Measurements from ENCODE around the gene GABARAPL2.
A peak's percentile ranks its signal among the peaks of the same experiment; 100 is the strongest.
"Not testable (repeated sequence)": the region's sequence is repeated elsewhere in the genome, so short reads cannot be mapped to it uniquely, and the experiment has no call there.

GABARAPL2 gene, protein sequence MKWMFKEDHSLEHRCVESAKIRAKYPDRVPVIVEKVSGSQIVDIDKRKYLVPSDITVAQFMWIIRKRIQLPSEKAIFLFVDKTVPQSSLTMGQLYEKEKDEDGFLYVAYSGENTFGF

DNA sequence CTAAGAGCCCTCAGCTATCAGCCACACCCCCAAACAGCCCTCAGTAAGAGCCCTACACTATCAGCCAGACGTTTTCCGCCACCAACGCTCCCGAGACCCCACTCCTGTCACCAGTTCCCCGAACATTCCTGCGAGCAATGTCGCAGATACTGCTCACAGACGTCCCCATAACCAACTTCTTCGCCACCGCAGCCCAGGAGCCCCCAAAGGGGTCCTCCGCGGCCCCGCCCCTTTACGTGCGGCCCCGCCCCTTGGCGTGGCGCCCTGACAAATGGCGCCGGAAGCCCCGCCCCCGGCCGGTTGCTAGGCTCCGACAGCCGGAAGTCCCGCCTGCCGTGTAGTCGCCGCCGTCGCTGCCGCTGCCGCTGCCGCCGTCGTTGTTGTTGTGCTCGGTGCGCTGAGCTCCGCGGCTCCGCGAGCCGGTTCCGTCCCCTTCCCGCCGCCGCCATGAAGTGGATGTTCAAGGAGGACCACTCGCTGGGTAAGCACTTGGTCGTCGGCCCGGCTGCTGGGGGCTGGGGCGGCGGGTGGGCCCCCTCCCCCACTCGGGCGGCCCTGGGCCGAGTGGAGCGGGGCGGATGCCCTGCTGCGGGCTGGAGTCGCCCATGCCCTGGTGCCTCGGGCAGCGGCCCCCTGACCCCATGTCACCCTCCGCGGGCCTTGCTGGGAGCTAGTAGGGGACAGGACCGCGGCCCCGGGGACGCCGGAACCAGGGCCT lies at the start of gene GABARAPL2:
GABARAPL2 (plus strand) TSS at position 340 of the 718 bp plus-strand sequence; CDS start at position 448, 108 bp downstream.
- DNase-seq: peak; percentile 77

DNA sequence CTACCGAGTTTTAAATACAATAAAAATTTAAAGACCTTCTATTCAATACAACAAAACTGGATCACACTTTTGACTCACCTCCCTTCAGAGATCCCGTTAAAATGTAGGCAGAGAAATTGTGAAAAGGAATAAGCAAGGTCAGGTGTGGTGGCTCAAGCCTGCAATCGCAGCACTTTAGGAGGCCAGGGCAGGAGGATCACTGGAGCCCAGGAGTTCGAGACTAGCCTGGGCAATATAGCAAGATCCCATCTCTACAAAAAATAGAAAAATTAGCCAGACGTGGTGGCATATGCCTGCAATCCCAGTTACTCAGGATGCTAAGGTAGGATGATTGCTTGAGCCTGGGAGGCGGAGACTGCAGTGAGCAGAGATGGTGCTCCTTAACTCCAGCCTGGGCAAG lies 47.0 kb upstream of the GABARAPL2 start:
- DNase-seq: no peak

DNA sequence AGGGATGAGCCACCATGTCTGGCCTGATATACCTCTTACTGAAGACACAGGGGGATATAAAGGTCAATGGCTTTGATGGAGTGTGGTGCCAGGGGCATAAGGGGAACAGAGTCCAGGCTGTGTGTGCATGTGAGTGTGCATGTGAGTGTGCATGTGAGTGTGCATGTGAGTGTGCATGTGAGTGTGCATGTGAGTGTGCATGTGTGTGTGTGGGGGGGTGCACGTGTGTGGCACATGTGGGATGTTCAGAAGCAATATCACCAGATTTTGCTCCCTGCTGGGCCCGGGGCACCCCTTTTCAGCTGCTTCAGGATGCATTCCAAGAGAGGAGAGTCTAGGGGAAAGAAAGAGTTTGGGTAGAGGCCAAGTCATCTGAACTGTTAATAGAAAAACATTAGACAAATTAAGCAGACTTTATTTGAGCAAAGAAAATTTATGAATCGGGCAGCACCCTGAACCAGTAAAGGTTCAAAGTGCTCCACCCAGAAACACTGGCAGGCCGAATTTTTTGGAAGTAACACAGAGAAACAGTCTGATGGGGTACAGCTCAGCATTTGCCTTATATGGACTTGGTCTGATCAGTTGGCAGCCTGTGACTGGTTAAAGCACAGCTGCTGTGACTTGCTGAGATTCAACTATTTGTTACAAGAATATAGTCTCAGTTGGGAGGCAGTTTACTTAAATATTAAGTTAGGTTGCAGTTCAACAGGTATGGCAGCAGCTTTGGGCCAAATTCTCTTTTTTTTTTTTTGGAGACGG lies 40.0 kb upstream of the GABARAPL2 start:
- no peak for DNase-seq

DNA sequence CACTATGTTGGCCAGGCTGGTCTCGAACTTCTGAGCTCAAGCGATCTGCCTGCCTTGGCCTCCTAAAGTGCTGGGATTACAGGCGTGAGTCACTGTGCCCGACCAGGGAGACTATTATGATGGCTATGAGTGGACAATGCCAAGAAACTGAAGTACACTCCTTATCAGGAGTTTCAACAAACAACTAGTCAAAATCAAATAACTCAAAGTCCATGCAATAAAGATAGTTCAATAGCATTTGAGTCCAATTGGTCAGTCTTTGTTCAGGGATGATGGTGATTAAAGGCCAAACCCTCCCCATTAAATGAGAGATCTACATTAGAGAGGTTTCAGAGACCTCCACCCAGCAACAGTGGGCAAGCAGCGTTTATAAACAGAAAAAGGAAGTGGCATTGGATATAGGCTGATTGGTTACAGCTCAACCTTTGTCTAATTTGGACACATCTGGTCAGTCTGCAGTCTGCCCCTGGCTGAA lies 38.3 kb upstream of the GABARAPL2 start:
- no peak for DNase-seq

DNA sequence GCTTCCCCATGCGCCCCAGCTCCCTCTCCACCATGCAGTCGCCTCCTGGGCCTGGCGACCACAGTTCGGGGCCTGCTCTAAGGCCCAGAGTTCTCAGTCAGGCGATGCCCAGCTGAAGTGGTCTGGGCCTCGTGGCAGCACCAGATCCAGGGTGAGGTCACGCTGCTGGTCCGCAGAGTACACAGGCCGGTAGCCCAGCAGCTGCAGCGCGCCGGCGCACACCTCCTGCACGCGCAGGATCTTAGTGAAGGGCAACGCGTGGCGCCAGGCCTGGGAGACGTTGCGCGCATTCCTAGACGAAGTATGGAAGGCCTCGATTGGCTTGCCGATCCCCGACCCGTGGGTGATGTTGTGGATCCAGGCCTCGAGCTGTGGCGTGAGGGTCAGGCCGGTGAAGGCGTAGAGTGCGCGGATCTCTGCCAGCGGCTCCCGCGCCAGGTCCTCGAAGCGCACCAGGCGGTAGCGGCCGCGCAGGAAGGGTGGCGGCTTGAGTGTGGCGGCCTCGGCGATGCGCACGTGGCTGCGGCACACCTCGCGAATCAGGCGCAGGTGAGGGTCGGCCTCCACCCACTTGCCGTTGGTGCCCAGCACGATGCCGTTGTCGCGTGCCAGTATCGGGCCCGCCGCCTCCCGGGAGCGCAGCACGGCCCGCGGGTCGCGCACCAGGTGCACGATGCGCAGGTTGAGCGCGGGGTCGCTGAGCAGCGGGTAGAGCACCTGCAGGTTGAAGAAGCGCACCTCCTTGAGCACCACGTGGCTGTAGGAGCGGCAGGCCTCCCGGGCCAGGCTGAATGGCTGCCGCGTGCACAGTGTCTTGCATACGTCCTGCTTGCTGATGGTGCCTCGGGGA lies 36.9 kb upstream of the GABARAPL2 start:
- no peak for DNase-seq

DNA sequence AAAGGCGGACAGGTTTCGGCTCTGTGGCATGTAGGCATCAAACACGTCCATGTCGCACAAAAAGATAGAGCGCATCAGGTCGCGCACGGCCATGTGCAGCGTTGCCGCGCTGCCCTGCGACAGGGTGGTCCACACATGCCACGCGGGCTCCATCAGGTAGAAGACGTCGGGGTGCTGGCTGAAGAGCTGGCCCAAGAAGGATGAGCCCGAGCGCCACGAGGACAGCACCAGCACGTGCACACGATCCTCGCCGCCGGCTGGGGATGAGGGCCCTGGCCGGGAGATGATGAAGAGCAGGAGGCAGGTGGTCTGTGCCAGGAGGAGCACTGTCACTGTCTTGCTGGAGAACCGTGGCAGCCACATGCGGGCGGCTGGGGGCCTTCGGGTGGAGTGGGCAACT lies 36.2 kb upstream of the GABARAPL2 start:
- DNase-seq: no peak

DNA sequence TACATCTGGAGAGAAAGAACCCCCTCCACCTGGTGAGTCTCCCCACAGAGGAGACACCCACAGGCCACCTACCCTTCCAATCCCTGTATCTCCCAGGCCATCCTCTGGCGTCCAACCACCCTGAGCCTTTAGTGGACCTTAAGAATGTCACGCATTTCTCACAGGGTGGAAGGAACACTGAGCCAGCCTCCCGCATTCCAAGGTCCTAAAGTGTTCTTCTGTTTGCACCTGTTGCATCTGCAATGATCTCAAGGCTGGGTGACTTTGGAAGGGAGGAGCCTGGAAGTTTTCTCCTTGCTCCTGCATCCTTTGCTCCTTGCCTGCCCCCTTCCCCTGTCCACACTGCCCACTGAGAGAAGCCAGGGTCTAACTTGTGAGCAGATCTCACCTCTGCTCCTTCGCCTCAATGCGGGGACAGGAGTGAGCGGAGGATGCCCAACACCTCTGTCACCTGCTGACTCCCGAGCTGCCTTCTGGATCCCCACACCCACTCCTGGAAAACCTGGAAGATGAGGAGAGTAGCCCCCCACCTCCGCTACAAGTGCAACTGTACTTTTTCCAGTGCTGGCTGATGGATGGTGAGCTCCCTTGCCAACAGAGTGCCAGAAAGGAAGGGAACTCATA lies 33.9 kb upstream of the GABARAPL2 start:
- no peak for DNase-seq

DNA sequence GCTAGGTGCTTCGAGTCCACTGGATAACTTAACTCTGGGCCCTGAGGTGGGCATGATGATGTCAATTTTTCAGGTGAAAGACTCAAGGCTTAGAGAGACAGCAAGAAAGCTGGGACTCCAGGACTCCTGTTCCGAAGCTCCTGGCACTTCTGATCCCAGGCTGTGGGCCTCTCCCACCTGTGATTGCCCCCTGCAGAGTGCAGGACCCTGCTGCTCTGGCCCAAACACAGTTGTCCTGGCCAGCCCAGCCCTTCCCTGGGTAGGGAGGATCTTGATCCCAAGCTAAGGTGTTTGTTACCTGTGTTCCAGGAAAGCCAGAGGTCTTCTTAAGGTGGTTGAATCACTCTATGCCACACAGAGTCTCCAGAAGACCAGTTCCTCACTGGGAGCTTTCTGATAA lies 33.4 kb upstream of the GABARAPL2 start:
- no peak for DNase-seq

DNA sequence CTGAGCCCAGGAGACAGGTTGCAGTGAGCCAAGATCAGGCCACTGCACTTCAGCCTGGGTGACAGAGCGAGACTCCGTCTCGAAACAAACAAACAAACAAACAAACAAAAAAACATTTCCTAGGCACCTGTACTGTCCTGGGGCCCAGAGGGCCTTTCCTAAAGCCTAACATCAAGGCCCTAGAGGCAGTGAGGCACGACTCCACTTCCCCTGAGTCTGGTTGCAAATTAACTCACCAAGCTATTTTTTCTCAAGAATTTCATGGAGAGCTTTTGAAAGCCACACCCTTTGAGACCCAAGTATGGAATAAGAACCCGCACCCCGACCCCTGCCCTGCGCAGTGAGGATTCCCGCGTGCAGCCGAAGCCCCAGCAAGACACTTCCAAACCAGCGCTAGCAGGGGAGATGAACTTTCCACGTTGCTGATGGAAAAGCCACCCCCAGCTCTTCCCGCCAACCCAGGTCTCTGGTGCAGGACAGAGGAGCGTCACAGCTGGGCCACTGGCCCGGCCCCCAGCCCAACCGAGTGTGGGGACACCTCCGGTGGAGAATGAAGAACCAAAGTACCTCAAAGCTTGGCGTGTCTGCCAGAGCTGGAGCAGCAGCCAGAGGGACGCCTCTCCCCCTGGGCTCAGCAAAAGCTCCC lies 31.5 kb upstream of the GABARAPL2 start:
- no peak for DNase-seq

DNA sequence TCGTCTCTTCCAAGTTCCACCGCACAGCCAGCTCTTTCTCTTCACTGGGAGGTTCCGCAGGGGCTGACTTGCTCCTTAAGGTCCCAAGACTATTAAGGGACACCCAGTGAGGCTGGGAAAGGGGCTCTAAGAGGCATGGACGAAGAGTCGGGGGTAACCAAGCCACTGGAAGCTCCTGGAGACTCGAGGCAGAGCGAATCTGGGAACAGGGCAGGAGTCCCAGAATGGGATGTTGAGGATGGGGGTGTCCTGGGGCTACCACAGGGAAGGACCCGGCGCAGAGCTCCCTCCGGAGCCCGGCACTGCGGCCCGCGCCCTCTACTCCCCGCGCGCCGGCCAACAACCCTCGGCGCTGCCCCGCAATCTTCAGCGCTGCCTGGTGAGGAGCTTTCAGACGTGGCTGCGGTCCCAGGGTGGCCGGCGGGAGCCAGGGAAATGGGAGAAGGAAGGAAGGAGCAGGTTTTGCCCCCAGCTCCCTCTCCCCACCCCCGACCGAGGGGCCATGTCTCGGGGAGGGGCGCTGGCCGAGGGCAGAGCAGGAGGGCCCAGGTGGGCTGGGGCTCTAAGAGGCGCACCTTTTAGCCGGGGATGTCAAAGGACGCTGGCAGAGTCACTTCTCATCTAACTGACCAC lies 30.9 kb upstream of the GABARAPL2 start:
- DNase-seq: no peak

DNA sequence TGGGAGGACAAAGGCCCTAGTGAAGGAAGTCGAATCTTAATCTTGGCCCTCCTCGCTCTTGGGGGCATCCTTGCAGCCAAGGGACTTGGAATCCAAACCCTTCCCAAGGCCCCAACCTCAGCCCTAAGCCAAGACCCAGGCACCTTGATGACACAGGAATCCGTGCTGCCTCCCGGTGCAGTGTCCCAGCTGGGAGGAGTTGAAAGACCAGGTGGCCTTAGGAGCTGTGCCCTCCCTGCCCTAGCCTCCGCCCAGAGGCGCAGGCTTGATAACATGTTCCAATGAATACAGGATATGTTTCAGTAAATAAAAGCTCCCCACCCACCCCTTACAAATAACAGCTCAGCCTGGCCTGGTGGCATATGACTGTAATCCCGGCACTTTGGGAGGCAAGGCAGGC lies 30.3 kb upstream of the GABARAPL2 start, which contains the start of gene CHST5:
CHST5 (minus strand) TSS at position 208 of the 400 bp plus-strand sequence. CDS start 5,724 bp downstream, outside the sequence.
- DNase-seq: no peak

DNA sequence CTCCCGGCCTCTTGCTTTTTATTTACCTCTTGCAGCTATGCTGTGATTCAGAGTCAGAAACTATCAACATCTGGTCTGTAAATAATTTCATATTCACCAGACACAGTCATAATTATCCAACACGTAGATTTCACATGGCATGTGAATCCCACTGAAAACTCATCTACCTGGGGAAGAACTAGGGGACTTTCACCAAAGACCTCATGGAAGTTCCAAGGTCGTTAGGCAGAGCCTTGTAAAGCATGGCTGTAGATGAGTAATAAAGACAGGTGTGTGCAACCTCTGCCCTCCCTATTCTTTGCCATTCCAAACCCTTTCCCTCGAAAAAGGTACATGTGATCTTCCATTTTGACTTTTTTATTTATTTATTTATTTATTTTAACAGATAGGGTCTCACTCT lies 28.4 kb upstream of the GABARAPL2 start:
- DNase-seq: no peak

DNA sequence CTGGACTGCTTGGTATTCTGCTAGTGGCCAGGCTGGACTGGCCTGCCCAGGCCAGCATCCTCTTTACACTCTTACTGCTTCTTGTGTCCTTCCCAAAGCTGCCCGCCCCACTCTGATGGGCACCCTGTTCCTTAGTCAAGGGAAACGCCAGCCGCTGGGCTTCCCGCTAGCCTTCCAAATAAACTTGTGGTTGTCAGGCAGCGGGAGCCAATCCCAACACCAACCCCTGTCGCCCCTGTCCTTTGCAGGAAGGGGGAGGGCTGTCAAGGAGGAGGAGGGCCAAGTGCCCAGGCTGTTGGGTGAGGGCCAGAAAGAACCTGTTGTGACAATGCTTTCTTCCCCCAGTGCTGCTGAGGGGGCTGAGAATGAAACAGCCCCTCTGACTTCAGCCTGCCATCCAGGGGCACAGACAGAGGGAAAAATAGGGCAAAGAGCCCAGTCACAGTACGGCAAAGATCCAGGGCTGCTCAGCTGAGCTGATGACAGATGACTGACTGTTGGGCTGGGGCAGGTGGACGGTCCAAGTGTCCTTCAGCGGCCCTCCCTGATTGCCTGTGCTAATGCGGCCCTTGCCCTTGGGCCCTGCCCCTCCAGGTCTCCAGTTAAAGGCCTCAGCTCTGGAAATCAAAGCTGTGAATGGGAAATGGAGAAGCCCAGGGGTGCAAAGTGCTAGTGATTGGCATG lies 27.2 kb upstream of the GABARAPL2 start:
- not testable (repeated sequence) for DNase-seq

DNA sequence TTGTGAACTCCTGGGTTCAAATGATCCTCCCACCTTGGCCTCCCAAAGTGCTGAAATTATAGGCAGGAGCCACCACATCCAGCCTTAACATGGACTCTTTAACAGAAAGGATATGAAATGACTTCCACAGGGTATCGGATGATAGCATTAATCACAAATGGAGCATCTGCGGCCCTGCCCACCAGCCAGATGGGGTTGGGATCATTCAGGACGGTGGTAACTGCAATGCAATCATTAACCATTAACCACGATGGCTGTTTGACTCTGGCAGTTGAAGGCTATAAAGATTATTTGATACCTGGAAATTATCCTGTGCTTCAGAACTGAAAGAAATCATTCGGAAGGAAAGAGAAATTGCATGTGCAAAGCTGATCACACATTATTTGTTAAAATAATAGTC lies 24.9 kb upstream of the GABARAPL2 start:
- no peak for DNase-seq

DNA sequence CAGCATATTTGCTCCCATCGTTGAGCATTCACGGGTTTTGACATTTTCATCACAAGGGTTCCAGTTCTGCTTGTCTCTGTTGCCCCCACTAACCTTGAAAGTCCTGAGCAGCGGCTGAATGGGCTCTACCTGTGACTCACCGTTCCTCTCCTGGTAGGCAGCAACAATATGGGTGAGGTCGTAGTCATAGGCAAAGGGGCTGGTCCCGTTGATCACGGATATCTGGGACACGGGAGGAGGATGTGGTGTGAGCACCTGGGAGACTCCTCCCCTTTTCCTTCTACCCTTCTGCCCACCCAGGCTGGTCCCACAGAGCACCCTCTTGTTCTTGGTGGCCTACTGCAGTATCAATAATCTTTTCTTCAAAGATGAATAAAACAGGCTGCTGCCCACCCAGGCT lies 23.7 kb upstream of the GABARAPL2 start:
- not testable (repeated sequence) for DNase-seq

DNA sequence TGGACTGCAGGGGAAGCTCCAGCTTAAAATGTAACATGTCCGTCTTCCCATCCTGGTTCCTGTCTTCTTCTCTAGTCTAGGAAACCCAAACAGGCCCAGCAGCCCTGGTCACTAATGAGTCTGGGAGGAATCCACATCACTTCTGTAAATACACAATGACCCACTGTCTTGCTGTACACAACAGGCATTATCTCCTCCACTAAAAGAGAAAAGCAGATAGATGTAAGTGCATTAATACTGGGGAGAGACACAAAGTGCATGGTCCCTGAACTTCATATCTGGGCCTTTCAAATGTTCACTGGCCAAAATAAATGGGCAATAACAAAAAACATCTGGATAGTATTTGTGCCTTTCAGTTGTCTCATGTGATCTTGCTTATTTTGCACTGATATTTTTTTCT lies 20.3 kb upstream of the GABARAPL2 start:
- not testable (repeated sequence) for DNase-seq

DNA sequence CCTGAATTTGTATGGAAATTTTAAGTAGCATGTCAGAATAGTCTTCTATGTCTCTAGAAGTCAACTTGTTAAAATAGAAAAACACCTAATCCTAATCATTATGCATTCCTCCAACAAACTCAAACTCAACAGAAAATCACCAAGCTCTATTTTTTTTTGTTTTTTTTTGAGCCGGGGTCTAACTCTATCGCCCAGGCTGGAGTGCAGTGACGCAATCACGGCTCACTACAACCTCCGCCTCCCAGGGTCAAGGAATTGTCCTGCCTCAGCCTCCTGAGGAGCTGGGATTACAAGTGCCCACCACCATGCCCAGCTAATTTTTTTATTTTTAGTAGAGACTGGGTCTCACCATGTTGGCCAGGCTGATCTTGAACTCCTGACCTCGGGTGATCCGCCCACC lies 19.9 kb upstream of the GABARAPL2 start:
- no peak for DNase-seq

DNA sequence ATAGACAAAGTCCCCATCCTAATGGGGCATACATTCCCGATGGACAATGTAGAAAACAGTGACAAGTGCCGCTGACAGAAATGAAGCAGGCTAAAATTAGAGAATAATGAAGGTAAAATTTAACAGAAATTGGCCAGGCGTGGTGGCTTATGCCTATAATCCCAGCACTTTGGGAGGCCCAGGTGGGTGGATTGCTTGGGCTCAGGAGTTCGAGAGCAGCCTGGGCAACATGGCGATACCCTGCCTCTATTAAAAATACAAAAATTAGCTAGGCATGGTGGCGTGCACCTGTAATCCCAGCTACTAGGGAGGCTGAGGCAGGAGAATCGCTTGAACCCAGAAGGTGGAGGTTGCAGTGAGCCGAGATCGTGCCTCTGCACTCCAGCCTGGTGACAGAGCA lies 17.7 kb upstream of the GABARAPL2 start:
- DNase-seq: not testable (repeated sequence)

DNA sequence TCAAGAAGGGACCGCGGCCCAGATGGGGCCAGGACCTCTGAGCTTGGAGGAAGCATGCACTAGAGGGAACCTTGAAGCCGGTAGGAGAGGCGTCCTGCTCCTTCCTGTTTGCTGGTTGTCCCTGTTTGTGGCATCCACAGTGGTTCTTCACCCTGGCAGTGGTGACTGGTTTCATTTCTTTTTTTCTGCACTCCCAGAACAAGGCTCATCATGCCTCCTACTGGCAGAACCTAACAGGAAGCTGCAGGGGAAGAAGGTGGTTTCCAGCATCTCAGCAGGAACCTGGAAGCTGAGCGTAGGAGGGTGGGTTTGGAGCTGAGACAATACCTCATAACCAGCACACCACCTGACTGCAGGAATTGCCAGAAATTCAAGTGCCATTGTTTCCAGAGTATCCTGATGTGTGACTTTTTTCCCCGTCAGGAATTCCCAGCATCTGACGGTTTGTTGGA lies 15.9 kb upstream of the GABARAPL2 start:
- peak; percentile 70 for DNase-seq

DNA sequence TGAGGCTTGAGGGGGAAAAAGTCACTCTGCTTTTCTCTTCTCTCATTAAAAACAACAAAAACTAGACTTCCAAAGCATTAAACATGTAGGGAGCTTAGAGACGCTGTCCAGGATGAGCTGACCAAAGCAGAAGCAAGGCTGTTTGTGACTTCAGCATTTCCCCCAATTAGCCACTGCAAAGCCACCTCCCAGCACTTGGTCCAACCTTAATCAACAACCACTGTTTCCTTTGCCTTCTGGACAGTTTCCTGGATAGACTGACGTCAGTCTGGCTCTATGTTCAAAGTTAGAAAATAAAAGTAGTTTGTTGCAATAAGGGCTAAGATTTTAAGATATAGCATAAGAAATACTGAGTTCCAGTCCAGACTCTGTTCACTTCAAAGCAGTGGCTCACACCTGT lies 13.2 kb upstream of the GABARAPL2 start:
- DNase-seq: no peak

Data from 8988T (cell line).